Stimulated activated CD4-positive, alpha-beta T cell treated with anti-CD3 and anti-CD28 coated beads, Interleukin-12 subunit alpha, Interleukin-12 subunit beta, amount 100 ng/mL, for 48 hours (primary cell): Measurements from ENCODE around the gene TBC1D9.

ENCODE experiments used
- DNase-seq, 3 donors: peaks; one replicate each; pipeline ENCODE4 v3.0.0-alpha.2; 2020; ENCODE audit warnings: low read depth in 2 of 3, low spot score in 1 of 3

Gene TBC1D9

GRCh38 chr4:140622333-140622958 is 133.7 kb downstream of the TBC1D9 start:
- DNase-seq = no peak

- DNase-seq = no peak
Measured at GRCh38 chr4:140621161-140621560, 135.0 kb downstream of the TBC1D9 start.

- DNase-seq = no peak
Measured at GRCh38 chr4:140617499-140618248, 138.5 kb downstream of the TBC1D9 start.

- no peak for DNase-seq
Measured at GRCh38 chr4:140615451-140615850, 140.7 kb downstream of the TBC1D9 start.

- no peak for DNase-seq
Measured at GRCh38 chr4:140612357-140612756, 143.8 kb downstream of the TBC1D9 start.

- no peak for DNase-seq
Measured at GRCh38 chr4:140611854-140612253, 144.3 kb downstream of the TBC1D9 start.

- no peak for DNase-seq
Measured at GRCh38 chr4:140609548-140610425, 146.4 kb downstream of the TBC1D9 start.

GRCh38 chr4:140607852-140608251 is 148.3 kb downstream of the TBC1D9 start:
- DNase-seq = no peak

GRCh38 chr4:140604544-140604943 is 151.6 kb downstream of the TBC1D9 start:
- DNase-seq = no peak

GRCh38 chr4:140603286-140603685 is 152.9 kb downstream of the TBC1D9 start:
- DNase-seq = no peak

- DNase-seq = no peak
Measured at GRCh38 chr4:140602714-140603113, 153.5 kb downstream of the TBC1D9 start.

- no peak for DNase-seq
Measured at GRCh38 chr4:140600408-140600807, 155.8 kb downstream of the TBC1D9 start.

- DNase-seq = no peak
Measured at GRCh38 chr4:140595065-140595464, 161.1 kb downstream of the TBC1D9 start.

- DNase-seq = no peak
Measured at GRCh38 chr4:140584439-140584838, 171.7 kb downstream of the TBC1D9 start.

- no peak for DNase-seq
Measured at GRCh38 chr4:140581078-140581477, 175.1 kb downstream of the TBC1D9 start.

- DNase-seq = no peak
Measured at GRCh38 chr4:140579278-140579677, 176.9 kb downstream of the TBC1D9 start.

- no peak for DNase-seq
Measured at GRCh38 chr4:140575489-140575888, 180.7 kb downstream of the TBC1D9 start.

- no peak for DNase-seq
Measured at GRCh38 chr4:140571620-140572019, 184.6 kb downstream of the TBC1D9 start.
